Activated CD4-positive, alpha-beta T cell treated with anti-CD3 and anti-CD28 coated beads, Interleukin-2, Interleukin-6, amounts not matched to agents 100 ng/mL and 50 ng/mL, durations not matched to agents 16 hours and 8 hours (primary cell): ENCODE results near the gene NDRG2.

Source experiments
- DNase-seq: peaks from one replicate; pipeline ENCODE4 v3.0.0-alpha.2; 2020

Gene NDRG2

GRCh38 chr14:21024585-21025370, at the start of gene NDRG2:
Gene NDRG2 (minus strand): TSS chr14:21025061. CDS start chr14:21023315, 1,746 bp downstream.
- peak; percentile 51 for DNase-seq

GRCh38 chr14:21073921-21074320, 49.1 kb upstream of the NDRG2 start:
- DNase-seq, result no peak

GRCh38 chr14:21072781-21073339, 48.0 kb upstream of the NDRG2 start:
- no peak for DNase-seq

GRCh38 chr14:21072031-21072473, 47.2 kb upstream of the NDRG2 start:
- DNase-seq, result no peak

GRCh38 chr14:21071225-21072030, 46.6 kb upstream of the NDRG2 start:
- peak; percentile 69 for DNase-seq

GRCh38 chr14:21070610-21071224, 45.9 kb upstream of the NDRG2 start:
- DNase-seq, result no peak

GRCh38 chr14:21070083-21070609, 45.3 kb upstream of the NDRG2 start, which contains the start of gene ARHGEF40:
Gene ARHGEF40 (plus strand): TSS chr14:21070304. CDS start chr14:21070397, 93 bp downstream.
- DNase-seq, result no peak

GRCh38 chr14:21069388-21070082, 44.7 kb upstream of the NDRG2 start:
- DNase-seq, result no peak

GRCh38 chr14:21068521-21069387, 43.9 kb upstream of the NDRG2 start:
- peak; percentile 43 for DNase-seq

GRCh38 chr14:21066882-21067502, 42.1 kb upstream of the NDRG2 start:
- no peak for DNase-seq

- no peak for DNase-seq
Measured at GRCh38 chr14:21063479-21063878, 38.6 kb upstream of the NDRG2 start.

GRCh38 chr14:21061347-21061668, 36.4 kb upstream of the NDRG2 start:
- DNase-seq, result no peak

GRCh38 chr14:21060614-21061346, 35.9 kb upstream of the NDRG2 start:
- no peak for DNase-seq

- DNase-seq, result no peak
Measured at GRCh38 chr14:21059842-21060613, 35.2 kb upstream of the NDRG2 start.

- no peak for DNase-seq
Measured at GRCh38 chr14:21058903-21059302, 34.0 kb upstream of the NDRG2 start.

GRCh38 chr14:21057803-21058675, 33.2 kb upstream of the NDRG2 start, which contains the start of gene RNASE8:
Gene RNASE8 (plus strand): TSS chr14:21057822. CDS start chr14:21057893, 71 bp downstream.
- no peak for DNase-seq

- no peak for DNase-seq
Measured at GRCh38 chr14:21056520-21057163, 31.8 kb upstream of the NDRG2 start.
